Sigmoid colon (tissue), 7 donors: Measurements from ENCODE around the gene WNK2. TPM values are rescaled to one million over a fixed set of nuclear protein-coding genes. Genes with fewer than 3 reads are reported as not detected.

ENCODE experiments used
- DNase-seq: peaks from one replicate; pipeline ENCODE4 v3.0.0-alpha.2; 2019
- H3K27ac ChIP-seq, 4 donors: fragments of 200-600 bp; sonication (generic); one replicate each; pipeline ENCODE4 v1.5.1; 2016 to 2019; ENCODE audit warnings: mild to moderate bottlenecking in 1 of 4
- H3K27me3 ChIP-seq, 3 donors: fragments of 200-600 bp; sonication (generic); one replicate each; pipeline ENCODE4 v1.5.1; 2019; ENCODE audit warnings: mild to moderate bottlenecking in 1 of 3
- H3K36me3 ChIP-seq, 4 donors: fragments of 200-600 bp; sonication (generic); one replicate each; pipeline ENCODE4 v1.5.1; 2016 to 2019
- H3K4me1 ChIP-seq, 4 donors: fragments of 200-600 bp; sonication (generic); one replicate each; pipeline ENCODE4 v1.5.1; 2017 to 2019
- H3K4me3 ChIP-seq, 4 donors: fragments of 200-600 bp; sonication (generic); one replicate each; pipeline ENCODE4 v1.5.1; 2017 to 2019; ENCODE audit warnings: mild to moderate bottlenecking in 2 of 4, moderate library complexity in 1 of 4
- H3K9me3 ChIP-seq, 4 donors: fragments of 200-600 bp in 3 of 4; sonication (generic) in 3 of 4; one replicate each; pipeline versions ENCODE4 v1.5.1 to v1.6.1; 2013 to 2019
- EP300 ChIP-seq, 4 donors: sonication (generic); formaldehyde crosslinking; IDR thresholded peaks; one replicate each; pipeline ENCODE4 v1.6.1; 2017; ENCODE audit warnings: antibody characterized with exemption in 4 of 4
- POLR2A ChIP-seq, 2 donors: fragments of 450-650 bp; IDR thresholded peaks; one replicate each; pipeline ENCODE4 v1.6.1; 2016; ENCODE audit warnings: antibody characterized with exemption in 2 of 2, mild to moderate bottlenecking in 2 of 2, moderate library complexity in 2 of 2
- POLR2AphosphoS5 ChIP-seq, 4 donors: sonication (generic); formaldehyde crosslinking; IDR thresholded peaks; one replicate each; pipeline ENCODE4 v1.6.1; 2017; ENCODE audit warnings: antibody characterized with exemption in 4 of 4
- WGBS, 2 donors: extraction: QIAGEN DNeasy Blood & Tissue Kit; methylation state at CpG; one replicate each; pipeline ENCODE4 v1.1.7; 2013; 5-methylcytosine and 5-hydroxymethylcytosine counted together
- intact Hi-C: fragments of 100-400 bp; cut with DNase I; formaldehyde crosslinking; loops from one replicate; pipeline ENCODE4 v1.15.1; 2023
- polyA plus RNA-seq, 3 donors: library from polyadenylated mRNA; stranded (reverse); fragments of 200-250 nt; gene quantifications; one replicate each; pipeline ENCODE4 v1.2.3, GENCODE V29; 2013
- total RNA-seq, 4 donors: library from RNA; depleted of rRNA; stranded (reverse); fragments of >200 nt; gene quantifications; one replicate each; pipeline ENCODE4 v1.1.0, GENCODE V29; 2016
- TF ChIP-seq, protein P1 (sequence below), 4 experiments: fragments of 450-650 bp in 3 of 4; fragments of 200-600 bp in 1 of 4; IDR thresholded peaks; one replicate each; pipeline ENCODE4 v1.5.1; 2016 to 2019; ENCODE audit warnings: antibody characterized with exemption in 4 of 4, mild to moderate bottlenecking in 3 of 4, moderate library complexity in 2 of 4
- donor health status: healthy with polysubstance abuse.
- donor health status: Bipolar disorder and iron deficiency.
- donor health status: healthy.

Gene WNK2
- total and polyA plus RNA-seq, 7 donors, result 12.6 to 95.8 (median 20.0) TPM

DNA sequence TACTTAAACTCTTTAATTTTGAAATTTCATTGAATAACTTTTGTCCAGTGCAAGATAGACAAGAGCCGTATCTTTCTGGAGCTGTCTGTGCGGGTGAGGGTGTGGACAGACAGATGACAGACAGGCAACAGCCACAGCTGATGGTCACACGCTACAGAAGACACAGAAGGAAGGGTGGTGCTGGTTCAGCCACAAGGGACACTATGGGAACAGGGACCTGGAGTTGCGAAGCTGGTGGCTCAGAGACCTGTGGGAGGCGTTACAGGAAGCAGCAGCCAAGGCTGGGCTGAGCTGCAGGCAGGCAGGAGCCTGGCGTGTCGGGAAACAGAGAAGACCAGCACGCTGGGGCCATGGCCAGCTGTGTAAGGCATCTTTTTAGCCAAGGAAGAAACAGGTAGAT is 104.4 kb downstream of the WNK2 start:
- peaks cover 0 to 12% (median 7%) of the 10 kb centered on the region in 4 donors for H3K36me3 ChIP-seq
- WGBS, 2 donors, result 79 to 84% methylated on average over 8 of the region's 8 CpGs
- no peak overlapping the region for H3K4me3 ChIP-seq
- no peaks in the 10 kb centered on the region for H3K27me3 ChIP-seq
- intact Hi-C loops, result no loop called here
- no peak for DNase-seq
- H3K9me3 ChIP-seq, result no peaks in the 10 kb centered on the region
- no peak overlapping the region for H3K27ac ChIP-seq
- no peak for TF ChIP-seq POLR2AphosphoS5 (IDR thresholded peaks at IDR 0.05)
- no peak for TF ChIP-seq POLR2A (IDR thresholded peaks at IDR 0.05)
- no peak for TF ChIP-seq EP300 (IDR thresholded peaks at IDR 0.05)
- TF ChIP-seq, protein P1, sequence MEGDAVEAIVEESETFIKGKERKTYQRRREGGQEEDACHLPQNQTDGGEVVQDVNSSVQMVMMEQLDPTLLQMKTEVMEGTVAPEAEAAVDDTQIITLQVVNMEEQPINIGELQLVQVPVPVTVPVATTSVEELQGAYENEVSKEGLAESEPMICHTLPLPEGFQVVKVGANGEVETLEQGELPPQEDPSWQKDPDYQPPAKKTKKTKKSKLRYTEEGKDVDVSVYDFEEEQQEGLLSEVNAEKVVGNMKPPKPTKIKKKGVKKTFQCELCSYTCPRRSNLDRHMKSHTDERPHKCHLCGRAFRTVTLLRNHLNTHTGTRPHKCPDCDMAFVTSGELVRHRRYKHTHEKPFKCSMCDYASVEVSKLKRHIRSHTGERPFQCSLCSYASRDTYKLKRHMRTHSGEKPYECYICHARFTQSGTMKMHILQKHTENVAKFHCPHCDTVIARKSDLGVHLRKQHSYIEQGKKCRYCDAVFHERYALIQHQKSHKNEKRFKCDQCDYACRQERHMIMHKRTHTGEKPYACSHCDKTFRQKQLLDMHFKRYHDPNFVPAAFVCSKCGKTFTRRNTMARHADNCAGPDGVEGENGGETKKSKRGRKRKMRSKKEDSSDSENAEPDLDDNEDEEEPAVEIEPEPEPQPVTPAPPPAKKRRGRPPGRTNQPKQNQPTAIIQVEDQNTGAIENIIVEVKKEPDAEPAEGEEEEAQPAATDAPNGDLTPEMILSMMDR (IDR thresholded peaks at IDR 0.05), result no peak
- no peaks in the 10 kb centered on the region for H3K4me1 ChIP-seq

DNA sequence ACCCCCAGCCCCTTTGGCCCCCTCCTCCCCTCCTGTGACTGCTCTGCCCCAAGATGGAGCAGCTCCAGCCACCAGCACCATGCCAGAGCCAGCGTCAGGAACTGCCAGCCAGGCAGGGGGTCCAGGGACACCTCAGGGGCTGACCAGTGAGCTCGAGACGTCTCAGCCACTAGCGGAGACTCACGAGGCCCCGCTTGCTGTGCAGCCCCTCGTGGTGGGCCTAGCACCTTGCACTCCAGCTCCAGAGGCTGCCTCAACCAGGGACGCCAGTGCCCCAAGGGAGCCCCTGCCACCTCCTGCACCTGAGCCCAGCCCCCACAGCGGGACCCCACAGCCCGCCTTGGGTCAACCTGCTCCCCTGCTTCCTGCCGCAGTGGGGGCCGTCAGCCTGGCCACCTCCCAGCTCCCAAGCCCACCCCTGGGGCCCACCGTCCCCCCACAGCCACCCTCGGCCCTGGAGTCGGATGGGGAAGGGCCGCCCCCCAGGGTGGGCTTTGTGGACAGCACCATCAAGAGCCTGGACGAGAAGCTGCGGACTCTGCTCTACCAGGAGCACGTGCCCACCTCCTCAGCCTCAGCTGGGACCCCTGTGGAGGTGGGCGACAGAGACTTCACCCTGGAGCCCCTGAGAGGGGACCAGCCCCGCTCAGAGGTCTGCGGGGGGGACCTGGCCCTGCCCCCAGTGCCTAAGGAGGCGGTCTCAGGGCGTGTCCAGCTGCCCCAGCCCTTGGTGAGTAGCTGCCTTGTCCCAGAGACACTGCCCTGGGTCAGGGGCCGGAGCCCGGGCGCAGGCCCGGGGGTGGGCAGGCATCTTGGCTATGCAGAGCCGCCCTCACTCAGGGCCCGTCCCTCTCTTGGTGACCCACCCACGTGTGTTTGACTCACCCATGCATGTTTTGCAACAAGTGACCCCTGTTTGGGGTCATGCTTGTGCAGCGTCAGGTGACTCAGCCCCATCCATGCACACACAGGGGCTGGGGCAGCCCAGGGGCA is 105.2 kb downstream of the WNK2 start:
- no peak overlapping the region for H3K4me3 ChIP-seq
- H3K27ac ChIP-seq, result no peak overlapping the region
- no peaks in the 10 kb centered on the region for H3K4me1 ChIP-seq
- intact Hi-C loops, result no loop called here
- no peak for TF ChIP-seq EP300 (IDR thresholded peaks at IDR 0.05)
- no peak for TF ChIP-seq POLR2AphosphoS5 (IDR thresholded peaks at IDR 0.05)
- TF ChIP-seq, protein P1 (IDR thresholded peaks at IDR 0.05), result no peak
- TF ChIP-seq POLR2A (IDR thresholded peaks at IDR 0.05), result no peak
- WGBS, 2 donors, result 85 to 88% methylated on average over 32 of the region's 32 CpGs
- peaks cover 0 to 21% (median 7%) of the 10 kb centered on the region in 4 donors for H3K36me3 ChIP-seq
- no peak for DNase-seq
- no peaks in the 10 kb centered on the region for H3K9me3 ChIP-seq
- no peaks in the 10 kb centered on the region for H3K27me3 ChIP-seq

GRCh38 chr9:93290495-93291434 is 106.8 kb downstream of the WNK2 start:
- Histone ChIP-seq H3K27ac (no peak overlapping the region), H3K36me3 (peaks cover 0 to 23% (median 7%) of the 10 kb centered on the region in 4 donors), H3K4me3 (no peak overlapping the region), H3K9me3 (no peaks in the 10 kb centered on the region), H3K4me1 (peaks cover 0 to 3% (median 0%) of the 10 kb centered on the region in 4 donors), H3K27me3 (no peaks in the 10 kb centered on the region)
- no peak for DNase-seq
- intact Hi-C loops, result no loop called here
- TF ChIP-seq POLR2AphosphoS5 (IDR thresholded peaks at IDR 0.05), result no peak
- TF ChIP-seq, protein P1 (IDR thresholded peaks at IDR 0.05), result no peak
- no peak for TF ChIP-seq EP300 (IDR thresholded peaks at IDR 0.05)
- TF ChIP-seq POLR2A (IDR thresholded peaks at IDR 0.05), result no peak
- WGBS, 2 donors, result 87 to 92% methylated on average over 21 of the region's 21 CpGs

DNA sequence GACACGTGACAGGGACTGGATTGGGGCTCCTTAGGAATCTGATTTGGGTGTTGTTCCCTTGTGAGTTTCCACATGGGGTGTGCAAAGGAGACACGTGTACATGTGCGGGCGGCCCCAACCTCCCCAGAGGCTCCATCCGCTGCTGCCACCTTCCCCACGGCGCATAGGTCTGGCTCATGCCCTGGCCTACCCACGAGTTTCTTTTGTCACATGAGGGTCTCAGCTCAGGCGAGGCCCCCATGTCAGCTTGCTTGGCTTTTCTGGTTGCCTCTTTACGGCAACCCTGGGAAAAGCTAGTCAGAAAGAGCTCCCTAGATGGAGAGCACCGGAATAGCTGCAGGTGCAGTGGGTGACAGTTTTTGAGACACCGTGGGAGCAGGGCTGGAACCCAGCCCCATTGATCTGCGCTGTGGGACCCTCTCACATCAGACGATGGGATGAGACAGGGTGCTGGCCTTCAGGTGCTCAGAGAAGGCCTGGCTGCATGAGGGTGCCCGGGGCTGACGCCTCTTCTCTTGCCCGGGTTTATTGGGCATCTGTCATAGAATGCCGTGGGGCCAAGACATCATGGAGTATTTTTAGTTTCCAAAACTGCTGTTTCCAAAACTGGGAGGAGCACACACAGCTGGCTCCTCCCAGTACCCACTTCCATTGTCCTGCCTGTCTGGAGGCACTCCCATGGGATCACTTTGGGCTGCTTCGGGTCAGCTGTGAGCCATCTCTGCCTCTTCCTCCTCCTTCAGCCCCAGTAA is 107.8 kb downstream of the WNK2 start:
- intact Hi-C loops, result no loop called here
- DNase-seq, result no peak
- no peak overlapping the region for H3K4me3 ChIP-seq
- no peak for TF ChIP-seq POLR2A (IDR thresholded peaks at IDR 0.05)
- no peak for TF ChIP-seq POLR2AphosphoS5 (IDR thresholded peaks at IDR 0.05)
- no peak for TF ChIP-seq EP300 (IDR thresholded peaks at IDR 0.05)
- TF ChIP-seq, protein P1 (IDR thresholded peaks at IDR 0.05), result no peak
- no peak overlapping the region for H3K27ac ChIP-seq
- H3K36me3 ChIP-seq, result peaks cover 0 to 23% (median 7%) of the 10 kb centered on the region in 4 donors
- H3K9me3 ChIP-seq, result no peaks in the 10 kb centered on the region
- peaks cover 0 to 3% (median 0%) of the 10 kb centered on the region in 4 donors for H3K4me1 ChIP-seq
- H3K27me3 ChIP-seq, result no peaks in the 10 kb centered on the region
- 82 to 85% methylated on average over 19 of the region's 19 CpGs for WGBS, 2 donors
